ENCODE measurements around the gene ZSCAN18.

ZSCAN18 gene

GRCh38 chr19:58086825-58087710, 11.0 kb downstream of the ZSCAN18 start:
- DNase-seq (ENCODE audit: low read depth in 2 of 2), result no peak

- no peak for DNase-seq (ENCODE audit: low read depth in 2 of 2)
These were observed 12.6 kb downstream of the ZSCAN18 start for GRCh38 chr19:58085348-58085875.

DNA sequence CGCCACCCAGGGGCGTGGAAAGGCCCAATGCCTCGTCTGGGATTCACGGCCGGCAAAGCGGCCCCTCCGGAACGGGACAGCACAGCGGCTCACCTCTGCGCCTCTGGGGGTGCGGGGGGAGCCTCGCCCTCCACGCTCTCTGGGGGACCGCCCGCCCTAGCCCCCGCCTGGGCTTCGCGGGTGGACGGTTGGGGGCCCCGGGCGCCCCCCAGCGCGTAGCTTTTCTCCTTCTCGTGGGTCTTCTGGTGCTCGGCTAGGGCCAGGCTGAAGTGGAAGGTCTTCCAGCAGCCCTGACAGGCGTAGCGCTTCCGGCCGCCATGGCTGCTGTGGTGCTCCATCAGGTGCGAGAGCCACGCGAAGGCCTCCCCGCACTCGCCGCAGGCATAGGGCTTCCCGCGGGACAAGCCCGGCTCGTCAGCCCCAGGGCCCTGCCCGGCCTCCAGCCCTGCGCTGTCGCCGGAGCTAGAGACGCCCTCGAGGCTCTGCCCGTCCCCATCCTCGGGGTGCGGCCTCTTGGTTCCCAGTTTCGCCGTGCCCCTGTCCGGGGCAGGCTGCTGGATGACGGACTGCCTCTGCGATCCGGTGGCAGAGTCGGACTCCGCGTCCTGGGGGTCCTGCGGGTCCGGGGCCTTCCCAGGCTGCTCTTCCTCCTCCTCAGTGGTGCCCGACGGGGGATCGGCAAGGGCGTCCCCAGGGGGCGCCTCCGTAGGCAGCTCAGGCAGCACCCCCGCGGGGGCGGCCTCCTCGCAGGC, 13.3 kb downstream of the ZSCAN18 start:
- no peak for DNase-seq (ENCODE audit: low read depth in 2 of 2)

- no peak for DNase-seq (ENCODE audit: low read depth in 2 of 2)
These were observed 15.0 kb downstream of the ZSCAN18 start for GRCh38 chr19:58083021-58083420.

GRCh38 chr19:58079792-58080191, 18.2 kb downstream of the ZSCAN18 start:
- no peak for DNase-seq (ENCODE audit: low read depth in 2 of 2)

DNA sequence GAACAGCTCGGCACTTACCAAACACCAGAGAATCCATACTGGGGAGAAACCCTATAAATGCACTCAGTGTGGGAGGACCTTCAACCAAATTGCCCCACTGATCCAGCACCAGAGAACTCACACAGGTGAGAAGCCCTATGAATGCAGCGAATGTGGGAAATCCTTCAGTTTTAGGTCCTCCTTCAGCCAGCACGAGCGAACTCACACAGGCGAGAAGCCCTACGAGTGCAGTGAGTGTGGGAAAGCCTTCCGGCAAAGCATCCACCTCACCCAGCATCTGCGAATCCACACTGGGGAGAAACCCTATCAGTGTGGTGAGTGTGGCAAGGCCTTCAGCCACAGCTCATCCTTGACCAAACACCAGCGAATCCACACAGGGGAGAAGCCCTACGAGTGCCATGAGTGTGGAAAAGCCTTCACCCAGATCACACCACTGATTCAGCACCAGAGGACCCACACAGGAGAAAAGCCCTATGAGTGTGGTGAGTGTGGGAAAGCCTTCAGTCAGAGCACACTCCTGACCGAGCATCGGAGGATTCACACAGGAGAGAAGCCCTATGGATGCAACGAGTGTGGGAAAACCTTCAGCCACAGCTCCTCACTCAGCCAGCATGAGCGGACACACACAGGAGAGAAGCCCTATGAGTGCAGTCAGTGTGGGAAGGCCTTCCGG, 30.7 kb downstream of the ZSCAN18 start:
- DNase-seq (ENCODE audit: low read depth in 2 of 2), result no peak

- no peak for DNase-seq (ENCODE audit: low read depth in 2 of 2)
These were observed 34.3 kb downstream of the ZSCAN18 start for GRCh38 chr19:58063712-58064111.

DNA sequence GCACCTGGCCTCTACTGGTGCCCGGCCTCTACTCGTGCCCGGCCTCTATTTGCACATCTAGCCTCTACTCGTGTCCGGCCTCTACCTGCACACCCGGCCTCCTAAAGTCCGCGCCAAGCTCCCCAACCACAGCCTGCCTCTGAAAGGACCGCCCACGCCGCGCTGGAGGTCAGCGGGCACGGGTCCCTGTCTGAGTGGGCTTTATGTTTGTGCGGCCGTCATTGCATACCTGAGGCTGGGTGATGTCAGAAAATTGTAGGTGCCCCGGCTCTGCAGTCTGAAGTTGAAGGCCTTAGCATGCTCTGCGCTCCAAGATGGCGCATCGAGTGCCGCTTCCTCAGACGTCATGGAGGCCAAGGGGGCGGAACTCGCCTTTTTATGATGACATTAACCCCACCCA, 37.8 kb downstream of the ZSCAN18 start:
- no peak for DNase-seq (ENCODE audit: low read depth in 2 of 2)

- no peak for DNase-seq (ENCODE audit: low read depth in 2 of 2)
These were observed 38.4 kb downstream of the ZSCAN18 start for GRCh38 chr19:58059671-58060078.

DNA sequence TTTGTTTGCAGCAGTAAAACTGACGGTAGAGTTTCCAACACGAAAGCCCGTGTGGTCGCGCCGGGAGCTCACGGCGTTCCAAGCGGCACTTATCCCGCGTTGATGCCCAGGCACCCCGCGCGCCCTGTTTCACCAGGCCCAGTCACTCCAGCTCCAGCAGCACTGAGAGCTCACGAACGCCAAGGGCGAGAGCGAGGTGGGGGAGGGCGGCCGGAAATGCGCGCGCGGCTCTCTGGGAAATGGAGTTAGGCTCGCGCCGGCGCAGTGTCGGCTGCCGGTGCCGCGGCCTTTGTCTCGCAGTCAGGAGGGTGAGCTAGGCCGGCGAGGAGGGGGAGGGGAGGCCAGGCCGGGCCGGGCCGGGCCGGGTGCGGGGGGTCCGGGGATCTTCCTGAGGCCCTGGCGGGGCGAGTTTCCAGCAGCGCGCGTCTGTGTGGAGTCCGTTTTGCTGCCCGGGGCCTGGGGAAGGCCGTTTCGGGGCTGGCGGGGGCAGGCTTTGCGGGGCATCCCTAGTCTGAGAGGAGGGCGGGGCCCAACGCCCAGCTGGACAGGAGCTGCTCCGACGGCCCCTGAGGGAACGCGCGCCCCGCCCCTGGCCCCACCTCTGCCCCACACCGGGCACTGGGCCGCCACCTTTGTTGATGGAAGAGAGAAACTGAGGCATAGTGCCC, 38.9 kb downstream of the ZSCAN18 start, which contains the start of gene ZNF135:
Gene ZNF135 (plus strand): TSS at position 280 of the 668 bp plus-strand sequence. CDS start 721 bp downstream, outside the sequence.
- DNase-seq (ENCODE audit: low read depth in 2 of 2), result peak; percentile 24 to 45

DNA sequence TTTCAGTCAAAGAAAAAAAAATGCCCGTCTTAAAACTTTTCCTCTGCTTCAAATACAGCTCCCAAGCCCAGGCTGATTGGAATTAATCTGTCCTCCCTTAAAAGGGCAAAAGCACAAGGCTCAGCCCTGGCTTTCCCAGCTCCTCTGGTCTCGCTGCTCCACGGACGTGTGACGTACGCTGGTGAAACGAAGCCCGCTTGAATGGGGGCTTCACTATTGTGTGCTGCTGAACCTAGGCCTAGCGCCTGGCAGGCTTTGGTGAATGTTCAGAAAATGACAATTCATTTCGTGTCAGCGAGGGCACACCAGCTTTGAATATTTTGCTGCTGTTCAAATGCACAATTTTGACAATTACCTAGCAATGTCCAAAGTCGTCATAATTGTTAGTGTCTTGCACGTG, 39.6 kb downstream of the ZSCAN18 start:
- no peak for DNase-seq (ENCODE audit: low read depth in 2 of 2)

DNA sequence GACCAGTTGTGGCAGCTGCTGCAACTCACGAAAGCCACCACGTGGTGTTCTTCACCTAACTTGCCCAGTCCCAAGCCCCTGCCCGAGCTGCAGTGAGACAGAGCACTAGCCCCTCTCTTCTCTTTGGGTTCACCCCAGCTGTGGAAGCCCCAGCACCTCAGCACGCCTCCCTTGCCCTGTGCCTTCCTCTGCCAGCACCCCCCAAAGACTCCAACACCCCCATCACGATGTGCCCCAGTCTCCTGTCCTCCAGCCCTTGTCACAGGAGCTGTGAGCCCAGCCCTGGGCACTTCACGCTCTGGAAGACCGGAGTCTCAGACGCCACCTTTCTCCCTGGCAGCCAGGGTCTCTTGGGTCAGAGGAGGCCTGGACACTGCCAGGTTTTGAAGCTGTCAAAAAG, 41.2 kb downstream of the ZSCAN18 start:
- DNase-seq (ENCODE audit: low read depth in 2 of 2), result no peak

DNA sequence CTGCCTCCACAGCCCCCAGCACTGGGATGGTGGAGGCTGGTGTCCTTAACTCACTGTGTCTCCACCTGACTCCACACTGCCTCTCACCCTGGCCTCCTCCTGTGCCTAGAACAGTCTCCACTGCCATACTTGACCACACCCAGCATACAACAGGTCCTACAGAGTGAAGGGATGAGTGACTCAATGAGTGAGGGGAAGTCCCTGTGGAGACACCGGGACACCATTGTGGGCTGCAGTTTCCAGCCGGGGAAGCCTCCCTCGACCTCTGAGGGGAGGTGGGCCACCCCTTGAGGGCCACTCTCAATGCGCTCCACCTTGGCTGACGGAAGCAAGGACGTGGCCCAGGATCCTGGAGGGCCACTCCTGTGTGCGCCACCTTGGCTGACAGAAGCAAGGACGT, 41.8 kb downstream of the ZSCAN18 start:
- no peak for DNase-seq (ENCODE audit: low read depth in 2 of 2)

DNA sequence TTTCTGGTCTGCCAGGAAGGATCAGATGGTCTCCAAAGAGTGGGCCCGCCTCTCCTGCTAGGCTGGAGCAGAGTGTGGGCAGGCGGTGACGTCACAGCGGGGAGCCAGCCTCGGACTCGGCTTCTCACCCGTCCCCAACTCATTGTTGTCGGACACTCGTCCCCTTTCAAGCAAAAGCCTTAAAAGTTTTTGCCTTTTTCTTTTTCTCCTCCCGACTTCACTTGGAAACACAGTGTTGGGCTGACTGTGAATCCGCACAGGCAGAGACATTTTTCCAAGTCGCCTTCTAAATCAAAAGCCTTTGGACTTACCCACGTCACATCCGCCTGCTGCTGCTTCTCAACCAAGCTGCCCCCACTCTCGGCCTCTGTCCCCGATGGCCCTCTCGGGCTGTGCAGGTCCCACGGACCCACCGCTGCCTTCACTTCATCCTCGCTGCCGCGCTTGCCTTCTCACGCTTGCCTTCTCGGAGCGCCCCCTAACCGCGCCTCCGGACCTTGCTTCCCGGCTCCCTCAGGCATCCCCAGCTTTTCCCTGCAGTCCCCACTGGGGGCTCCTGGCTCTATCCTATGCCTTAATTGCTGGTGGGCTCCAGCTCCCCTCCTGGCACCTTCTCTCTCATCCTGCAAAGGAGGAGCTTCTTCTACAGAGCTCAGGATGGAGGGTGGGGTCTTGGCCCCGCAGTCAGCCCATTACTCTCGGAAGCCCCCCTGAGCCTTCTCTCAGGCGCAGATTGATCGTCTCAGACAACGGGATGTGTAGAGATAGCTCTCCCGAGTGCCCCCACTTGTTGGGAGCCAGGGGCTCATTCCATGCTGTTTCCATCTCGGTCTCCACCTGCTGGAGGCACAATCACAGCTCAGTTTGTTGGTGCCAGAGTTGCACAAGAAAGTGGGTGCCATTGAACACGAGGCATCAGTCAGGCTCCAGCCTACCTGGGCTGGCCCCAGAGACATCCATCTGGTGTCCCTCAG, 42.8 kb downstream of the ZSCAN18 start:
- no peak for DNase-seq (ENCODE audit: low read depth in 2 of 2)

DNA sequence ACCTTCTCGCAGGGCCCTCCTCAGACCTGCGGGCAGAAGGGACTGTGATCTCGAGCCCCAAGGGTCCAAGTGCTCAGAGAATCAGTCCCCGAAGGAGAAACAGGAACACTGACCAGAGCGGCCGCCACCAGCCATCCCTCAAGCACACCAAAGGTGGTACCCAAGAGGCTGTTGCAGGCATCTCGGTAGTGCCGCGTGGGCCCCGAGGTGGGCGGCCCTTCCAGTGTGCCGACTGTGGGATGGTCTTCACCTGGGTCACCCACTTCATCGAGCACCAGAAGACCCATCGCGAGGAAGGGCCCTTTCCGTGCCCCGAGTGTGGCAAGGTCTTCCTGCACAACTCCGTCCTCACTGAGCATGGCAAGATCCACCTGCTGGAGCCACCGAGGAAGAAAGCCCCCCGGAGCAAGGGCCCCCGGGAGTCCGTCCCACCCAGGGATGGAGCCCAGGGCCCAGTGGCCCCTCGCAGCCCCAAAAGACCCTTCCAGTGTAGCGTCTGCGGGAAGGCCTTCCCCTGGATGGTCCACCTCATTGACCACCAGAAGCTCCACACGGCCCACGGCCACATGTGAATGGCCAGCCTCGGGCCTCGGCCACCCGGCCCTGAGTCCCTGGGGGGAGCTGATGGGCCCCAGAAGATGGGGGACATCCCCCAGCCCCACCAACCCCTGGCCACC, 44.4 kb downstream of the ZSCAN18 start:
- DNase-seq (ENCODE audit: low read depth in 2 of 2), result no peak

- no peak for DNase-seq (ENCODE audit: low read depth in 2 of 2)
These were observed 45.8 kb downstream of the ZSCAN18 start for GRCh38 chr19:58052256-58052655.

DNA sequence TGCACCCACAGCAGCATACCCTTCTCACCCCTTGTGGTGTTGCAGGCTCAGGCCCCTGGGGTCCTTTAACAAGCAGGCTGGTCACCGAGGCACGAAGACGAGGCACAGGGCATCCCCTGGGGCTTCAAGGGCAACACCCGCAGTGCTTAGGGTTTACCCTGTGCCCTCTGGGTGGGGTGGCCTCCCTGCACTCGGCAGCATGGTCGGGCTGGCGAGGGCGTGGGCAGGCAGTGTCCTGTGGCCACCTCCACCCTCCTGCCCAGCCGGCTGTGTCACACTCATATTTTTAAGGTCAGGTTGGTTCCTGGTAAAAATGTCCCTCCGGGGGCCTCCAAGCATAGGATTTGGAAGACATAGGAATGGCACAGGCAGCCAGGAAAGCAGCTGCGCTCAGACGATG, 50.4 kb downstream of the ZSCAN18 start:
- DNase-seq (ENCODE audit: low read depth in 2 of 2), result no peak

GRCh38 chr19:58046856-58047255, 51.2 kb downstream of the ZSCAN18 start:
- no peak for DNase-seq (ENCODE audit: low read depth in 2 of 2)

DNA sequence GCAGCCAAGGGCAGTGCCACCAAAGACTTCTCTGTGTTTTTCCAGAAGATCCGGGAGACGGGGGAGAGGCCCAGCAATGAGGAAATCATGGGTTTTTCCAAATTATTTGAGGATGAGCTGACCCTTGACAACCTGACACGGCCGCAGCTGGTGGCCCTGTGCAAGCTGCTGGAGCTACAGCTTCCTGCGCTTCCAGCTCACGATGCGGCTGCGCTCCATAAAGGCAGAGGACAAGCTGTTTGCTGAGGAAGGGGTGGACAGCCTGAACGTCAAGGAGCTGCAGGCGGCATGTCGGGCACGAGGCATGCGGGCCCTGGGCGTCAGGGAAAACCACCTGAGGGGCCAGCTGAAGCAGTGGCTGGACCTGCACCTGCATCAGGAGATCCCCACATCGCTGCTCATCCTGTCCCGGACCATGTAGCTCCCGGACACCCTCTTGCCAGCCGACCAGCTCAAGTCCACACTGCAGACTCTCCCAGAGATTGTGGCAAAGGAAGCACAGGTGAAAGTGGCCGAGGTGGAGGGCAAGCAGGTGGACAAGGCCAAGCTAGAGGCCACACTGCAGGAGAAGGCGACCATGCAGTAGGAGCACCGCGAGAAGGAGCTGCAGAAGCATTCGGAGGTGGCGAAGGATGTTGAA, 52.5 kb downstream of the ZSCAN18 start:
- no peak for DNase-seq (ENCODE audit: low read depth in 2 of 2)
